Testis (tissue), 3 donors: Measurements from ENCODE around the gene MINDY3. TPM values are rescaled to one million over a fixed set of nuclear protein-coding genes. Genes with fewer than 3 reads are reported as not detected.

Experiments
- DNase-seq: peaks from one replicate; pipeline ENCODE4 v3.0.0-alpha.2; 2019
- H3K27ac ChIP-seq, 2 donors: fragments of 200-600 bp; sonication (generic); one replicate each; pipeline ENCODE4 v1.5.1; 2019
- H3K27me3 ChIP-seq: fragments of 200-600 bp; sonication (generic); one replicate; pipeline ENCODE4 v1.5.1; 2019
- H3K36me3 ChIP-seq: fragments of 200-600 bp; sonication (generic); one replicate; pipeline ENCODE4 v1.5.1; 2017; ENCODE audit warnings: low read depth; ENCODE audit errors: missing control alignments
- H3K4me1 ChIP-seq: fragments of 200-600 bp; sonication (generic); one replicate; pipeline ENCODE4 v1.5.1; 2019
- H3K4me3 ChIP-seq, 2 donors: fragments of 200-600 bp; sonication (generic); one replicate each; pipeline ENCODE4 v1.5.1; 2017 to 2019
- H3K9me3 ChIP-seq: fragments of 200-600 bp; sonication (generic); one replicate; pipeline ENCODE4 v1.5.1; 2017
- POLR2A ChIP-seq: fragments of 450-650 bp; IDR thresholded peaks from one replicate; pipeline ENCODE4 v1.6.1; 2017; ENCODE audit warnings: antibody characterized with exemption, mild to moderate bottlenecking, moderate library complexity
- WGBS, 2 donors: methylation state at CpG; one replicate each; pipeline ENCODE4 v1.1.5; 2018; 5-methylcytosine and 5-hydroxymethylcytosine counted together
- intact Hi-C: fragments of 100-400 bp; cut with DNase I; formaldehyde crosslinking; loops from one replicate; pipeline ENCODE4 v1.15.1; 2023; ENCODE audit warnings: low total_unique reads
- polyA plus RNA-seq: library from polyadenylated mRNA; stranded (reverse); fragments of 350-450 nt; fragmentation: Illumina TruSeq; extraction: RNeasy Lipid Tissue Mini Kit (QIAGEN cat#74804); gene quantifications from one replicate; pipeline ENCODE4 v1.2.3, GENCODE V29; 2014; ENCODE audit warnings: low read depth, low replicate concordance; ENCODE audit not compliant: insufficient read depth
- total RNA-seq, 2 donors: library from RNA; depleted of rRNA; stranded (reverse); fragments of >200 nt; gene quantifications; one replicate each; pipeline ENCODE4 v1.2.3, GENCODE V29; 2016
- TF ChIP-seq, protein P1 (sequence below), 3 experiments: fragments of 450-650 bp in 2 of 3; fragments of 200-600 bp in 1 of 3; sonication (generic) in 1 of 3; IDR thresholded peaks; one replicate each; pipeline ENCODE4 v1.5.1; 2016 to 2019; ENCODE audit warnings: antibody characterized with exemption in 3 of 3, mild to moderate bottlenecking in 2 of 3, moderate library complexity in 1 of 3

MINDY3 gene
- total and polyA plus RNA-seq, 3 donors from 2014 or later, result 33.9 to 39.8 (median 39.6) TPM

DNA sequence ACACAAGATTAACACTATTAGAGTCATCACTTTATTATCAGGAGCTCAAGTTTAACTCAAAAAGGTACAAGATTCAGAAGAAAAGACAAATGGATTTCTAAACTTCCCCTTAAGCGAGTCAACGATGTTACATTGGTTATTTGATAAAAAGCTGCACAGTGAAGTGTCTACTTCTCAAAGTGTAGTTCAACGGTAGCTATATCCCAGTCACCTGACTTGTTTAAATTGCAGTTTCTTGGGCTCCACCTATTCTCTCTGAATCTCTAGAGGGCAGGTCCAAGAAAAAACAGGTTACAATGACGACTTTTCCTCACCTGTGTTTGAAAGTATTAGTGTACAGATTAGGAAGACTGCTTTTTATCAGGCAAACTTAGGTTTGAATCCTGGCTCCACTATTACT lies 16.6 kb downstream of the MINDY3 start:
- Histone ChIP-seq H3K27me3 (no peaks in the 10 kb centered on the region), H3K4me3 (no peak overlapping the region), H3K9me3 (no peaks in the 10 kb centered on the region), H3K4me1 (no peaks in the 10 kb centered on the region), H3K27ac (no peak overlapping the region), H3K36me3 (no peaks in the 10 kb centered on the region)
- intact Hi-C loops, result no loop called here
- 88 to 91% methylated on average over 4 of the region's 4 CpGs for WGBS, 2 donors
- no peak for TF ChIP-seq POLR2A
- TF ChIP-seq, protein P1, sequence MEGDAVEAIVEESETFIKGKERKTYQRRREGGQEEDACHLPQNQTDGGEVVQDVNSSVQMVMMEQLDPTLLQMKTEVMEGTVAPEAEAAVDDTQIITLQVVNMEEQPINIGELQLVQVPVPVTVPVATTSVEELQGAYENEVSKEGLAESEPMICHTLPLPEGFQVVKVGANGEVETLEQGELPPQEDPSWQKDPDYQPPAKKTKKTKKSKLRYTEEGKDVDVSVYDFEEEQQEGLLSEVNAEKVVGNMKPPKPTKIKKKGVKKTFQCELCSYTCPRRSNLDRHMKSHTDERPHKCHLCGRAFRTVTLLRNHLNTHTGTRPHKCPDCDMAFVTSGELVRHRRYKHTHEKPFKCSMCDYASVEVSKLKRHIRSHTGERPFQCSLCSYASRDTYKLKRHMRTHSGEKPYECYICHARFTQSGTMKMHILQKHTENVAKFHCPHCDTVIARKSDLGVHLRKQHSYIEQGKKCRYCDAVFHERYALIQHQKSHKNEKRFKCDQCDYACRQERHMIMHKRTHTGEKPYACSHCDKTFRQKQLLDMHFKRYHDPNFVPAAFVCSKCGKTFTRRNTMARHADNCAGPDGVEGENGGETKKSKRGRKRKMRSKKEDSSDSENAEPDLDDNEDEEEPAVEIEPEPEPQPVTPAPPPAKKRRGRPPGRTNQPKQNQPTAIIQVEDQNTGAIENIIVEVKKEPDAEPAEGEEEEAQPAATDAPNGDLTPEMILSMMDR (IDR thresholded peaks at IDR 0.05), result no peak
- no peak for DNase-seq

DNA sequence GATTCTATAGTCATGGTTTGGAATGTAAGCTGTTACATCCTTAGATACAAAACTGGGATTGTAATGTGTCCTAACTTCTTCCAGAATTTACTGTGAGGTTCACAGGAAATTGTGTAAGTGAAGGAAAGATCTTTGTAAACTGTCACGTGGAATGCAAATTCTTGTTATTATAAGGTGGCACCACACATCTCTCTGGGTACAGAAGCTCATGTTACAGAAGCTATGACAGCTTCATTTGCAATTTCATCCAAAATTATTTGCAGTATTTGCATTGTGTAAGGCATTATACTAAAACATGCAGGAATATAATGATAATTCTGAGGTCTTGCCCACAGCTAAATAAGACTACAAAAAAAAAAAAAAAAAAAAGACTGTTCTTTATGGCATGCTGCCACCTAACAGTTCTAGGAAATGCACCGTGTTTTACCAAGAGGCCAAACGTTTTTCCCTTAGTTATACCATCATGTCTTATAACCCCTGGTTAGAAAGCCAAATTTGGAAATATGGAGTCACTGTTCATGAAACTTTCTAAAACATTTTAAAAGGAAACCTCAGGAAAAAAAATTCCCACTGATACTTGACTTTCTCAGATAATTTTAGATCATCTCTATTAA lies 17.6 kb downstream of the MINDY3 start:
- H3K9me3 ChIP-seq, result no peaks in the 10 kb centered on the region
- no peaks in the 10 kb centered on the region for H3K27me3 ChIP-seq
- H3K4me3 ChIP-seq, result no peak overlapping the region
- DNase-seq, result no peak
- TF ChIP-seq, protein P1 (IDR thresholded peaks at IDR 0.05), result no peak
- TF ChIP-seq POLR2A, result no peak
- WGBS, 2 donors, result 39 to 57% methylated on average over 3 of the region's 3 CpGs
- no peaks in the 10 kb centered on the region for H3K36me3 ChIP-seq
- intact Hi-C loops, result no loop called here
- H3K27ac ChIP-seq, result no peak overlapping the region
- H3K4me1 ChIP-seq, result no peaks in the 10 kb centered on the region

- Histone ChIP-seq H3K4me3 (no peak overlapping the region), H3K4me1 (no peaks in the 10 kb centered on the region), H3K36me3 (no peaks in the 10 kb centered on the region), H3K27me3 (no peaks in the 10 kb centered on the region), H3K27ac (no peak overlapping the region), H3K9me3 (no peaks in the 10 kb centered on the region)
- WGBS, 2 donors, result 83% methylated on average over 3 of the region's 3 CpGs
- intact Hi-C loops, result no loop called here
- DNase-seq, result no peak
- TF ChIP-seq, protein P1 (IDR thresholded peaks at IDR 0.05), result no peak
- TF ChIP-seq POLR2A, result no peak
Measured at GRCh38 chr10:15841696-15842095, 18.6 kb downstream of the MINDY3 start.

- Histone ChIP-seq H3K4me1 (no peaks in the 10 kb centered on the region), H3K9me3 (no peaks in the 10 kb centered on the region), H3K27ac (no peak overlapping the region), H3K4me3 (no peak overlapping the region), H3K27me3 (no peaks in the 10 kb centered on the region), H3K36me3 (no peaks in the 10 kb centered on the region)
- TF ChIP-seq POLR2A, result no peak
- TF ChIP-seq, protein P1 (IDR thresholded peaks at IDR 0.05), result no peak
- intact Hi-C loops, result no loop called here
- WGBS, 2 donors, result 62 to 65% methylated on average over 4 of the region's 4 CpGs
- DNase-seq, result no peak
Measured at GRCh38 chr10:15836807-15837206, 23.5 kb downstream of the MINDY3 start.

DNA sequence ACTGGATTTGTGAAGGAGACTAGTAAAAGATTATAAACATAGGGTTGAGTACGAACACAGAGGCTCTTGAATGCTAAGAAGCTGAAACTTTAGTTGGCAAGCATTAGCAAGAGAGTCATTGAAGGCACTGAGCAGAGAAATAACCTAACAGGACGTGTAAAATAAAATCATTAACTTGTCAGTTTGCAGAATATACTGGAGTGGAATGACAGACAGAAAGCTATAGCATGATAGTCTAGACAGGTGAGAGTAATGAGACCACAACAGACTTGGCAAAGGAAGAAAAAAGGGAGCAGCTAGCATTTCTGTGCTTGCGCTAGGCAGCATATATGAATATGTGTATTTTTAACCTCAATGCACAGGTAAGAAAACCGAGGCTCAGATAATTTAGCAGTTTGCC lies 30.8 kb downstream of the MINDY3 start:
- Histone ChIP-seq H3K4me3 (no peak overlapping the region), H3K27me3 (no peaks in the 10 kb centered on the region), H3K27ac (no peak overlapping the region), H3K4me1 (no peaks in the 10 kb centered on the region), H3K9me3 (no peaks in the 10 kb centered on the region), H3K36me3 (no peaks in the 10 kb centered on the region)
- intact Hi-C loops, result no loop called here
- WGBS, 2 donors, result 83 to 88% methylated on average over 4 of the region's 4 CpGs
- DNase-seq, result no peak
- TF ChIP-seq POLR2A, result no peak
- TF ChIP-seq, protein P1 (IDR thresholded peaks at IDR 0.05), result no peak
